Psoas muscle (tissue), 8 donors: ENCODE measurements around the gene ATAD2B. TPM values are rescaled to one million over a fixed set of nuclear protein-coding genes. Genes with fewer than 3 reads are reported as not detected.

Source experiments
- ATAC-seq, 4 donors: fragments of 200-7000 bp; cut with Tn5 transposase; one replicate each; pipeline ENCODE4 v1.9.1; 2020; ENCODE audit warnings: moderate library complexity in 3 of 4, mild to moderate bottlenecking in 2 of 4
- DNase-seq, 2 donors: peaks; one replicate each; pipeline ENCODE4 v3.0.0-alpha.2; 2020
- H3K27ac ChIP-seq: fragments of 200-600 bp; one replicate; pipeline ENCODE4 v1.8.0; 2022
- H3K27me3 ChIP-seq, 3 donors: fragments of 200-600 bp in 1 of 3; one replicate each; pipeline versions ENCODE4 v1.6.1 to v1.8.0; 2013 to 2022; ENCODE audit warnings: low read length in 2 of 3, mild to moderate bottlenecking in 2 of 3, moderate library complexity in 1 of 3; ENCODE audit not compliant: insufficient read depth in 3 of 3
- H3K36me3 ChIP-seq, 2 donors: fragments of 200-600 bp in 1 of 2; one replicate each; pipeline versions ENCODE4 v1.6.1 to v1.8.0; 2013 to 2022; ENCODE audit warnings: low read depth in 1 of 2, mild to moderate bottlenecking in 1 of 2, moderate library complexity in 1 of 2; ENCODE audit not compliant: insufficient read depth in 1 of 2
- H3K4me1 ChIP-seq: fragments of 200-600 bp; one replicate; pipeline ENCODE4 v1.8.0; 2022
- H3K4me3 ChIP-seq: fragments of 200-600 bp; one replicate; pipeline ENCODE4 v1.8.0; 2022; ENCODE audit warnings: mild to moderate bottlenecking
- H3K9me3 ChIP-seq: fragments of 200-600 bp; one replicate; pipeline ENCODE4 v1.8.0; 2022
- WGBS, 3 donors: extraction: QIAGEN DNeasy Blood & Tissue Kit; methylation state at CpG; one replicate each; pipeline versions ENCODE4 v1.1.6 to v1.1.7; 2013; 5-methylcytosine and 5-hydroxymethylcytosine counted together
- intact Hi-C, 2 donors: fragments of 100-400 bp; cut with DNase I; formaldehyde crosslinking; loops; one replicate each; pipeline versions ENCODE4 v1.11.0 to v1.14.2; 2022
- polyA plus RNA-seq, 3 donors: library from polyadenylated mRNA; stranded (reverse); fragments of 200-250 nt; gene quantifications; one replicate each; pipeline ENCODE4 v1.2.3, GENCODE V29; 2013
- total RNA-seq, 4 donors: library from RNA; stranded (reverse); fragmentation: NEBNext Ultra II Directional in 2 of 4; extraction: Animal tissue kit (Norgen Biotek cat#: 25700) in 2 of 4; gene quantifications; one replicate each; pipeline versions ENCODE4 v1.2.1 to v1.2.4, GENCODE V29; 2021 to 2023
- TF ChIP-seq, protein P1 (sequence below): fragments of 200-600 bp; IDR thresholded peaks from one replicate; pipeline ENCODE4 v1.8.0; 2022; ENCODE audit warnings: antibody characterized with exemption
- donor health status: healthy with polysubstance abuse.
- donor health status: DM: no; HTN: no; CAD: no; lungs with moderate emphysema.
- donor health status: Bipolar disorder and iron deficiency.
- donor health status: healthy.
- donor health status: DM: yes; HTN: yes; CAD: no.
- donor health status: DM: no; HTN: no; CAD: no.
- donor health status: DM: no; HTN: no; CAD: no.
- donor health status: DM: yes; HTN: yes; CAD: no.

Gene ATAD2B
- total and polyA plus RNA-seq, 7 donors: 2.6 to 12.5 (median 7.7) TPM

DNA sequence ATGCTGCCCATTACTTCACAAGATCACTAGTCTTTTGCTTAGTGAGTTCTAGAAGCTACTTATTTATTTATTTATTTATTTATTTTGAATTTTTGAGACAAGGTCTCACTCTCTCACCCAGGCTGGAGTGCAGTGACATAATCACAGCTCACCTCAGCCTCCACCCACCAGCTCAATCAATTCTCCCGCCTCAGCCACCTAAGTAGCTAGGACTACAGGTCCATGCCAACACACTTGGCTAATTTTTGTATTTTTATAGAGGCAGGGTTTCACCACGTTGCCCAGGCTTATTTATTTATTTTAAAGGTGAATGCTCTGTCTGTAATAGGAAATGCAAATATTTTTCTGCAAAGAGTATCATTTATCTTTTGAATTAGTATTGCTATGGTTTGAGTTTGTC lies 67.7 kb downstream of the ATAD2B start:
- 78 to 88% (median 80%) methylated on average over 2 of the region's 2 CpGs for WGBS, 3 donors
- DNase-seq (no peak), ATAC-seq (no peak)
- H3K36me3 ChIP-seq: peaks cover 0 to 82% of the 10 kb centered on the region in 2 donors
- no peaks in the 10 kb centered on the region for H3K9me3 ChIP-seq
- intact Hi-C loops: no loop called here
- no peaks in the 10 kb centered on the region for H3K4me1 ChIP-seq
- H3K4me3 ChIP-seq: no peak overlapping the region
- TF ChIP-seq, protein P1, sequence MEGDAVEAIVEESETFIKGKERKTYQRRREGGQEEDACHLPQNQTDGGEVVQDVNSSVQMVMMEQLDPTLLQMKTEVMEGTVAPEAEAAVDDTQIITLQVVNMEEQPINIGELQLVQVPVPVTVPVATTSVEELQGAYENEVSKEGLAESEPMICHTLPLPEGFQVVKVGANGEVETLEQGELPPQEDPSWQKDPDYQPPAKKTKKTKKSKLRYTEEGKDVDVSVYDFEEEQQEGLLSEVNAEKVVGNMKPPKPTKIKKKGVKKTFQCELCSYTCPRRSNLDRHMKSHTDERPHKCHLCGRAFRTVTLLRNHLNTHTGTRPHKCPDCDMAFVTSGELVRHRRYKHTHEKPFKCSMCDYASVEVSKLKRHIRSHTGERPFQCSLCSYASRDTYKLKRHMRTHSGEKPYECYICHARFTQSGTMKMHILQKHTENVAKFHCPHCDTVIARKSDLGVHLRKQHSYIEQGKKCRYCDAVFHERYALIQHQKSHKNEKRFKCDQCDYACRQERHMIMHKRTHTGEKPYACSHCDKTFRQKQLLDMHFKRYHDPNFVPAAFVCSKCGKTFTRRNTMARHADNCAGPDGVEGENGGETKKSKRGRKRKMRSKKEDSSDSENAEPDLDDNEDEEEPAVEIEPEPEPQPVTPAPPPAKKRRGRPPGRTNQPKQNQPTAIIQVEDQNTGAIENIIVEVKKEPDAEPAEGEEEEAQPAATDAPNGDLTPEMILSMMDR: no peak
- no peak overlapping the region for H3K27ac ChIP-seq
- no peaks in the 10 kb centered on the region for H3K27me3 ChIP-seq

DNA sequence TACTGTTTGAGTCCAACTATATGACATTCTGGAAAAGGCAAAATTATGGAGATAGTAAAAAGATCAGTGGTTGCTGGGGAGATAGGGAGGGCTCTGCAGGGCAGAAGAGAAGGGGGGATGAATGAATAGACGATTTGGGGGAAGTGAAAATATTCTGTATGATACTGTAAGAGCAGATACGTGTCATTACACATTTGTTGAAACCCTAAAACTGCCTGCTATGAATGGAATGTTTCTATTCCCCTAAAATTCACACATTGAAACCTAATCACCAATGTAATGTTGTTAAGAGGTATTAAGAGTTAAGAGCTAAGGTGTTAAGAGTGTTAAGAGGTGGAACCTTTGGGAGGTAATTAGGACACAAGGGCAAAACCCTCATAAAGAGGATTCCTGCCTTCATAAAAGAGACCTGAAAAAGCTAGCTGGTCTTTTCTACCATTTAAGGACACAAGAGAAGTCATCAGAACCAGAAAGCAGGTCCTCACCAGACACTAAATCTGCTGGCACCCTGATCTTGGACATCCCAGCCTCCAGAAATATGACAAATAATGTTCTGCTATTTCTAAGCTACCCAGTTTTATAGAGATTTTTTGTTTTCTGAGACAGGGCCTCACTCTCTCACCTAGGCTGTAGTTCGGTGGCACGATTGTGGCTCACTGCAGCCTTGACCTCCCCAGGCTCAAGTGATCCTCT lies 76.2 kb downstream of the ATAD2B start:
- H3K4me1 ChIP-seq: no peaks in the 10 kb centered on the region
- no peak overlapping the region for H3K4me3 ChIP-seq
- no peaks in the 10 kb centered on the region for H3K9me3 ChIP-seq
- intact Hi-C loops: no loop called here
- WGBS, 3 donors: 78% methylated on average over 4 of the region's 4 CpGs
- no peak for ATAC-seq
- no peaks in the 10 kb centered on the region for H3K27me3 ChIP-seq
- peaks cover 0 to 25% of the 10 kb centered on the region in 2 donors for H3K36me3 ChIP-seq
- TF ChIP-seq, protein P1: no peak
- DNase-seq: no peak
- H3K27ac ChIP-seq: no peak overlapping the region

DNA sequence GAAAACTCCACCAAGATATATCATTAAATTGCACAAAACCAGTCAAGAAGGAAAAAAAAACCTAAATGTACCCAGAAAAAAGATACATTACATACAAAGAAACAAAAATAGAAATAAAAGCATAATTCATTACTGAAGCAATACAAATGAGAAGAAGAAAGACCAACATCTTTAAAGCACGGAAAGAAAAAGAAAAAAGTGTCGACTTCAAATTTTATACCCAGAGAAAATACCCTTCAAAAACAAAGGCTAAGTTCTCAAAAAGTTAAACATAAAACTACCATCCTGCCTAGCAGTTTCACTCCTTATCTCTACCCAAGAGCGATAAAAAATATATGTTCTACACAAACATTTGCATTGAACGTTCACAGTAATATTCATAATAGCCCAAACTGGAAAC lies 82.0 kb downstream of the ATAD2B start:
- H3K9me3 ChIP-seq: no peaks in the 10 kb centered on the region
- no peak for DNase-seq
- intact Hi-C loops: no loop called here
- TF ChIP-seq, protein P1: no peak
- H3K4me3 ChIP-seq: no peak overlapping the region
- no peaks in the 10 kb centered on the region for H3K27me3 ChIP-seq
- no peak for ATAC-seq
- H3K27ac ChIP-seq: no peak overlapping the region
- no peaks in the 10 kb centered on the region for H3K4me1 ChIP-seq
- 97 to 99% (median 99%) methylated on average over 4 of the region's 4 CpGs for WGBS, 3 donors
- no peaks in the 10 kb centered on the region for H3K36me3 ChIP-seq

DNA sequence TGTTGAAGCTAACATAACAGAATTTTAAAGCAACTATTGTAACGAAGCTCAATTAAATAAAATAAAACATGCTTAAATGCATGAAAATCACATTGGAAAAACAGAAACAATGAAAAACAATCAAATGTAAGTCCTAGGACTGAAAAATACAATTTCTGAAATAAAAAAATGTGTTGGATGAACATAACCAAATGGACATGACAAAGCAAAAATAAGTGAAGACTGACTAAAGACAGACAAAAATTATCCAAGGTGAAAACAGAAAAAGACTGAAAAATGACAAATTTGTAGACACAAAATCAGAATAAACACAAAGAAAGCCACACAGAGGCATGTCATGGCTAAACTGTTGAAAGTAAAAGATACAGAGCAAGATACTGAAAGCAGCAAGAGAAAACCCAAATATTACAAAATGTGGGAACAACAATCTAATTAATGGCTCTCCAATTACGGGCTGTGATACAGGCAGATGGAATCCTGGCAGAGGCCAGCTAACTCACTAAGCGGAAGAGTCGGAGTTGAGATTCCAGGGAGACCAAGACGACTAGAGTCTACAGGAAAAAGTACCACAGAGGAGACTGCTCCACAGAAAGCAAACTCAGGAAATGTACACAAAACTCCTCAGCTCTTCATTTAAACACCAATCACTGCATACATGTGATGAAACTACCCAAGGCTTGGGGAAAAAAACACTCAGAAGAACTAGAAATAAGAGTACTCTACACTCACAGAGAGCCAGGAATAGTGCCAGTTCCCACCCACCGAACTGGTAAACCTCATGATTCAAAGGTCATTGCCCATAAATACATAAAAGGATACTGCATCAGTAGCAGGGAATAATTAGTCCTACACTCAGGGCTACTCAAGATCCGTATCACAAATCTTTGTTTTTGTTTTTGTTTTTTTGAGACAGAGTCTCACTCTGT lies 83.6 kb downstream of the ATAD2B start:
- ATAC-seq (peak in 2 of 4 donors; percentile 45 to 46), DNase-seq (no peak)
- TF ChIP-seq, protein P1: no peak
- H3K36me3 ChIP-seq: no peaks in the 10 kb centered on the region
- 85 to 95% (median 90%) methylated on average over 7 of the region's 7 CpGs for WGBS, 3 donors
- H3K4me3 ChIP-seq: no peak overlapping the region
- no peaks in the 10 kb centered on the region for H3K4me1 ChIP-seq
- H3K27me3 ChIP-seq: no peaks in the 10 kb centered on the region
- intact Hi-C loops: no loop called here
- H3K27ac ChIP-seq: no peak overlapping the region
- H3K9me3 ChIP-seq: no peaks in the 10 kb centered on the region
